Fibroblast of the conjunctiva (primary cell): ENCODE measurements around the gene MATN1.
"Not testable (repeated sequence)": the region's sequence is repeated elsewhere in the genome, so short reads cannot be mapped to it uniquely, and the experiment has no call there.

ENCODE experiments used
- DNase-seq: peaks from one replicate; pipeline ENCODE4 v3.0.0-alpha.2; 2010; ENCODE audit warnings: low read depth

MATN1 gene

DNA sequence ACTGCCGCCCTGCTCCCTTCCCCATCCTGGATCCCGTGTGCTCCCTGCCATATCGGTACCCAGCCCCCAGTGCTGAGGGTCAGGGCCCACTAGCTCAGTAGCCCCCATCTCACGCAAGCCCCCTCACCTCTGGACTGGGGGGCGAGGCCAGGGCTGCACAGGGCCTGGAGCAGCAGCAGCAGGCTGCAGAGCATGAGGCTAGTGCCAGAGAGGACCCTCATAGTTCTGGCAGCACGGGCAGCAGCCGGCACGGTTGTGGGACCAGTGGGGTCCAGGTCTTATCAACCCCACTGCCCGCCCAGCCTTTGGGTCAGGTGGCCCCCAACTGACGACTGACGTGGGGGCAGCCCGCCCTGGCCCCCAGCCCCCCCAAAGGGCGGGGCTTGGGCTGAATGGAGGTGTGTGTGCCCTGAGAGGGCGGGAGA lies at the start of gene MATN1:
Gene MATN1 (minus strand): TSS at position 255 of the 425 bp plus-strand sequence. CDS start 34 bp downstream, at position 221.
- no peak for DNase-seq

DNA sequence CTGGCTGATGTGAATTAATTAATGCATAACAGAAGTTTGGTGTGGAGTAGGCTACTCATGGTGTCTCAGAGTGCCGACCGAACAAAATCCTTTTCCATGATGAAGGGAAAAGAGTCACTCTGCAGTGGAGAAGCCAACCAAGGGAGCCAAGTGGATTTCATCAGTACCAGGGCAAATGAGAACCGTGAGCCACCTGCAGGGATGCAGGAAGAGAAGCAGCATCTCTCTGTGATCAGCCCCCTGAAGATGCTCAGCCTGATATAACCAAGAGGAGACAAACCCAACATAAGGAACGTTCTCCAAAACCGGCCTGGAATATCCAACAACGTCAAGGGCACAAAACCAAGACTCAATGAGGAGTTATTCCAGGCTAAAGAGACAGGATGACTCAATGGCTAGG lies 47.6 kb upstream of the MATN1 start:
- no peak for DNase-seq

GRCh38 chr1:30770150-30770549 lies 46.8 kb upstream of the MATN1 start:
- no peak for DNase-seq

DNA sequence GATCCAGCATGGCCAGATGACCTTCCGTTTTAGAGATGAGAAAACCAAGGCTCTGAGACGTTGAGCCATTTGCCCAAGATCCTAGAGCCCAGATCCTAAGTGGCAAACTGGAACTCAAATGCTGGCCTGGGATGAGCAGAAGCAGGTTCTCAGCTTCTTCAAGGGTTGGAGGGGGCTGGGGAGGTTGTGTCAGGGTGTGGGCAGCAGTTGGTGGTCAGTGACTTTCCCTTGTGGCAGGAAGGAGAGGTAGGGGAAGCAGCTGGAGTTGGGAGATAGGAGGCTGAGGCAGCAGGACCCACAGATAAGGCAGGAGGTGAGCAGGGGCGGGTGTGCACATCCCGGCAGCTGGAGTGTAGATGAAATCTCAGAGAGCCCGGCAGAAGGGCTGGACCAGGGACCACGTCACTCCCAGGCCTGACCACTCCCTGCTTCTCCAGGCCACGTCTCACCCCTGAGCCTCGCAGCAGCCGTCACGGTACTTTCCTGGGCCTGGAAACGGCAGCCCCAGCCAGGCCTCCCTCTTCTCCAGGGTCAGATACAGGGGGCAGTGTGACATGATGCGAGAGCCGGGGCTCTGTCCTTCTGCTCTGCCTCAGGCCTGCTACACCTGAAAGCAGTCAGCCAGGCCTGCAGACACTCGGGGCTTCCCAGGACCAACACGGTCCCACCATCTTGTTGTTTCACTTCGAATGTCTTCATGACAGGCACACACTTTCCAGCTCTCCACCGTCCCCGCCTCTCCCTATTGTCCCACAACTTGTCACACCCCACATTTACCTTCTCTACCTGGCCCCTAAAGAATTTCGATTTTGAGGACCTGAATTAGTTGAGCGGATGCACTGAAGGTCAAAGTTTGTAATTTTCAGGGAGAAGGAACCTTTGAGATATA lies 45.7 kb upstream of the MATN1 start:
- DNase-seq = no peak

DNA sequence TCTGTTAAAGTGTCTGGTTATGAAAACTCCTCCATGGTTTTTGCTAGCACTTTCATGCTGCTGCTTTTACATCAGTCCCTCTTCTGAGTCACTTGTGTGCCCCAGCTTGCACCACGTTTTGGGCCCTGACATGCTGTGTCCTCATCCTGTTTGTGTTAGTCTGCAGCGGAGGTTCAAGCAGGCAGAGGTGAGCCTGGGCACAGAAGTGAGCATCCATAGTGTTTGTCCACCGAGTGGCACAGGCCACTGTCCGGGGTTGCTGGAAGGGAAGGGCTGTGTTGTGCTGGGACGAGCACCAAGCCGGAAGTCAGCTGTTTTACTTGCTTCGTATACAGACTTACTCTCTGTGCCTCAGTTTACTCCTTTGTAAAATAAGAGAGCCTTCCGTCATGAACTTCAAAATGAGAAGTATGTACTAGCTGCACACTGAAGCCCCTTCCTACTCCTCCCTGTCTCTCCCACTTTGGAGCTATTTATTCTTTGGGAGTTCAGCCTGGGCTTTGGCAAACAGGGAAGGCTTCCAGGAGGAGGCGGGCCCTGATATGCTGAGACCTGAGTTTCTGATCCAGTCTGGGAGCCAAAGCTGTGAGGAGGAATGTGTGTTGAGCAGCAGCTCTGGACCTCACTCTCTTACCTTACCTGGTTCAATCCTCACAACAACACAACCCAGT lies 44.9 kb upstream of the MATN1 start:
- no peak for DNase-seq

- not testable (repeated sequence) for DNase-seq
Observed at GRCh38 chr1:30766948-30767347, 43.6 kb upstream of the MATN1 start.

DNA sequence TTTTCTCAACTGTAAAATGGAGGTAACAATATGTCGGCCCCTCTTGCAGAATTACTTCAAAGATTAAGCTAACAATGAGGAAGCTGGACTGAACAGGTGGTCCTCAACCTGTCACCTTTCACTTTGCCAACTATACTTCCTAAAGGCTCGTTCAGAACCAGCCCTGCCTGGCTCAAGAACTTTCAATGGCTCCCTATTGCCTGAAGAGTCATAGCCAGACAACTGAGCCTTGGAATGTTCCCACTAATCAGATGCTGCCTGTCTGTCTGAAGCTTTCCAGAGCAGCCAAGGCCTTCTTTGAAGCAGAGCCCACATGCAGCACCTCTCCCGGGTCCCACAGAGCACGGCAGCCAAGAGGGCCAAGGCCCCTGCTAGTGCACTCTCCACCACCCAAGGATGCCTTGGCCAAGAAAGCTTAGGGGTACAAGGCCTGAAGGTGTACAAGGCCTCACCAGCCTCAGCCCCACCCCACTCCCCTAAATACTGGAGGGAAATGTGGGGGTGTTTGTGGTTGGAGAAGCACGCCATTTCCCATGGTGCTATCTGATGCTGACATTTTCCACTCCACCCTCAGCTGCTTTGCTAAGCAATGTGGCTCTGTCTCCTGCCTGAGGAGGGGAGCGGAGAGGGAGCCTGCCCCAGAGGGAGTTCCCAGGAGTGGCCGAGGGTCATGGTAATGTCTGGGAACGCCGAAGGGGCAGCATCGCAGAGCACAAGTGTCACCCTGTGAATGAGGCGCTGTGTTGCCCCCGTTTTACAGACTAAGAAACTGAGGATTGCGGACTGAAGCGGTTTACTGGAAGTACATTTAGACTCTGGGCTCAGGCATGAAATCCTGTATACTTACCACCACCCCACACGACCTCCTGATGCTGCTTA lies 42.4 kb upstream of the MATN1 start:
- DNase-seq = no peak

GRCh38 chr1:30764939-30765555 lies 41.7 kb upstream of the MATN1 start:
- DNase-seq = no peak

DNA sequence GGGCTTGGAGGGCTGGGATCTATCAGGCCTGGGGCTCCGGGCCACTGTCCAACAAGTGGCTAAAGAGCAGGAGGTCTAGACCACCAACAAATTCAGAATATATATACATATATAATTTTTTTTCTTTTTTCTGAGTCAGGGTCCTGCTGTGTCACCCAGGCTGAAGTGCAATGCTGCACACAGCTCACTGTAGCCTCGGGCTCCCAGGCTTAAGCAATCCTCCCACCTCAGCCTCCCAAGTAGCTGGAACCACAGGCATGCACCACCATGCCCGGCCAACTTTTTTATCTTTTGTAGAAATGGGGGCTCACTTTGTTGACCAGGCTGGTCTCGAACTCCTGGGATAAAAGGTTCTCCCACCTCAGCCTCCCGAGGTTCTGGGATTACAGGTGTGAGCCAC lies 41.0 kb upstream of the MATN1 start:
- DNase-seq = no peak

- DNase-seq = no peak
Observed at GRCh38 chr1:30763651-30764248, 40.4 kb upstream of the MATN1 start.

DNA sequence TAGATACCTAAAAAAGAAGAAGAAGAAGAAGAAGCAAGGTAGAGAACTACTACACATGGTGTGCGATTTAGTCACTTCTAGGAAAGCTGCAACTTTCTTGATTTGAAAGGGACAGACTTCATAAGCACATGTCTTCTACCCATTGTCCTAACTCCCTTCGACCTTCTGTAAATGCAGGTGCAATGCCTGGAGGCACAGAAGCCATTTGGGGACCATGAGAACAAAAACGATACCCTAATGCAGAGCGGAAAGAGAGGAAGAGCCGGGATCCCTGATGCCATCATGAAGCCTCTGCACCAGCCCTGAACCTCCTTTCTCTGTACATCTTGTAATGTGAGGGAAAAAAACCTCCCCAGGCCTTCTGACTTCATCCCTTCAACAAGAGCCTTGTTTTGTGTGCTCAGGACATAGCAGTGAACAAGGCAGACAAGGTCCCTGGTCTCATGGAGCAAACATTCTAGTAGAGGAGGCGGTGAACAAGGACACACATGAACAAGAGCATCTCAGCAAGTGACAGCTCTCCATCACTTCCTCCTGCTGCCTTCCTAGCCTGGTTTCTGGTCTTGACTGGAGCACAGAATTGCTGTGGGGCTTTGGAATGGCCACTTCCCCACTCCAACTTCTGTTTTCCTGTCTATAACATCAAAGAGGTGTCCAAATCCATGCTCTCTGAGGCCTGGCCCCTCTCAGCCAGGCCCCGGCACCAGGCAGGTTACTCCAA lies 39.7 kb upstream of the MATN1 start:
- no peak for DNase-seq

DNA sequence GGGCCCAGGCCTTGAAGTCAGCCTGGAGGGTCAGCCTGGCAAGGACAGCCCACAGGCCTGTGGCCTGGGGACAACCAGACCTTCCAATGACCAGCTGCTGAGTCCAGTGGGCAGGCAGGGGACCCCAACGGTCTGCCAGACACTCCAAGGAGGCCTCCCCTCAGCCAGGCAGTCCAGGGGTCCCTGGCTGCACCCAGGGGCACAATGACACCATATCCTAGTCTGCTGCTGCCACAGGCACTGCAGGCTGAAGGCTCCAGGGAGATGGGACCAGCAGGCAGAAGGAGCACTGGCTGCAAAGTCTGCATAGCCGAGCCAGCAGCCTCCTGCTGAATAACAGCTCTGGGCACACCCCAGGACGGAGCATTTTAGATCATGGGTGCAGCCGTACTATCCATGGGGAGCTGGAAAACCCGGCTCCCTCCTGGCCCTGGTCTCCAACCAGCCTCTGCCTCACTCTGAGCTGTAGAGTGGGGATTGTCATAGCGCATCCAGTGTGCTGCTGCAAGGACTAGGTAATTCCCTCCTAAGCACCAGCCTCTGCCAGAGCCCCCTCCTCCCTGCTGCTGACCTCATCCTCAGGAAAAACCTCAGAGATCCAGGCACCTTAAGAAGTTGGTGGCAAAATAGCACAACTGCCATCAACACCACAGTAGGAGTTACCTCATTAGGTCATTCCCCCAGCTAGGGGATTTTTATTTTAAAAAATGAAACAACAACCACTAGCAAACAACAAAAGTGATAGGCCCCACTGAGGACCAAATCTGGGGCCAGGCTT lies 39.0 kb upstream of the MATN1 start:
- DNase-seq = no peak

DNA sequence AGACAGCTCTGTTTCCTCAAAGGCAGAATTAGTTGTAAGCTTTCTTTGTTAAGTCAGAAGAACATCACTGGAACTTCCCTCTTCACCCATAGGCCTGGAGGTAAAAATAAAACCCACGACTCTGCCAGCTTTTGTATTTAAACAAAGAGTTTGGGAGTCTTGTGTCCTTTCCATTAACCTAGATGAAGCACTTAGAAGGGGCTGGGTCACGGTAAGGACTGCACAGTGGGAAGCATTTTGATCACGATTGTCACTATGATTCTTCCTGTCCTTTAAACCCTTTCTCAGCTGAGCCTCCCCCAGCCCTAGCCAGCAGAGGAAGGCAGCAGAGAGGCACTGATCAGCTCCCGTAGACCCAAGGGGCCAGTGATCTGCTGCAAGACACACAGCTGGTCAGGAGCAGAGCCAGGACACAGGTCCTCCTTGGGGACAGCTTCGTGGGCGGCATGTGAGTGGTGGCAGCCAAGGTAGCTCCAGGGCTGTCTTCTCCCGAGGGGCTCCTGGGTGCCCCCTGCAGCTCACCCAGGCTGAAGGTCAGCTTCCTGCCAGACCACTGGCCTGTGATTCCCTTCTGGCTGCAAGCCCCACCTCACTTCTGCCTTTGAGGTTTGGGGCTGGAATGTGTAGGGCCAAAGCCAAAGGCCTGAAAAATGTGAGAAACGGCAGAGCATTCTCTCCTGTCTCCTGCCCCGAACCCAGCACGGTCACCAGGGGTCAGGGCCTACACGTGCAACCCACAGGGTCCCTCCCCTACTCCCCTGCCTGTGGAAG lies 38.2 kb upstream of the MATN1 start:
- no peak for DNase-seq

- no peak for DNase-seq
Observed at GRCh38 chr1:30760596-30761324, 37.4 kb upstream of the MATN1 start.

- DNase-seq = no peak
Observed at GRCh38 chr1:30759718-30760281, 36.4 kb upstream of the MATN1 start.

DNA sequence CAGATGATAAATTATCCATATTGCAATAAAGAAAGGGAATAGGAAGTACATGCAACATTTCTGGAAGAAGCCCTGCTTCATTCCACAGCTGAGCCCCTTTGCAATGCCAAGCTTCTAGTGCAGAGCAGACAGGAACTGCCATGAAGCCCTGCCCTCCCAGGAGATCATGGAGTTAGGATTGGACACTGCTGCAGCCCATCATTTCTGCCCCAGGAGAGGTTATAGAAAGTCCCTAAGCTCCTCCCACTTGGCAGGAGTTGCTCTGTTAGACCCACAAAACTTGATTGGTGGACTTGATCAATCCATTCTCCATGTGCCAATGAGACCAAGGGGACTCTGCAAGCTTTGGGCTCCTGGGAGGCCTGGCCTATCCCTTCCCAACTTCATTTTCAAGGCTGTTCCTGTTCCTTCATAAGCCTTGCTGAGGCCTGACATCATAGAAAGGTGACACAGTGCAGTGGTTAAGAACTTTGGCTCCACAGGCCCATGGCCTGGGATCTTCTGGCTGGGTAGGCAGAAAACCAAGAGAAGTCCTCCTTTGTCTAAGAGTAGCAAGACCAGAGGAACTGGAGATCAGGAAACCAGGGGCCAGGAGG lies 35.5 kb upstream of the MATN1 start:
- no peak for DNase-seq

GRCh38 chr1:30758121-30758688 lies 34.8 kb upstream of the MATN1 start:
- DNase-seq = no peak
